Lower lobe of right lung (tissue), 2 donors: ENCODE data around the gene ADAMTSL1. TPM values are rescaled to one million over a fixed set of nuclear protein-coding genes. Genes with fewer than 3 reads are reported as not detected.

Source experiments
- ATAC-seq, 2 donors: fragments of 200-7000 bp; cut with Tn5 transposase; one replicate each; pipeline ENCODE4 v1.9.1; 2020 to 2022; ENCODE audit warnings: mild to moderate bottlenecking in 2 of 2, moderate library complexity in 2 of 2
- DNase-seq: peaks from one replicate; pipeline ENCODE4 v3.0.0-alpha.2; 2020
- H3K27ac ChIP-seq: fragments of 200-600 bp; one replicate; pipeline ENCODE4 v1.8.0; 2022
- H3K27me3 ChIP-seq: fragments of 200-600 bp; one replicate; pipeline ENCODE4 v1.8.0; 2022; ENCODE audit warnings: low read depth
- H3K36me3 ChIP-seq: fragments of 200-600 bp; one replicate; pipeline ENCODE4 v1.8.0; 2022; ENCODE audit warnings: mild to moderate bottlenecking
- H3K4me1 ChIP-seq: fragments of 200-600 bp; one replicate; pipeline ENCODE4 v1.8.0; 2022
- H3K4me3 ChIP-seq: fragments of 200-600 bp; one replicate; pipeline ENCODE4 v1.8.0; 2022; ENCODE audit warnings: mild to moderate bottlenecking
- H3K9me3 ChIP-seq: fragments of 200-600 bp; one replicate; pipeline ENCODE4 v1.8.0; 2022
- intact Hi-C: fragments of 100-400 bp; cut with DNase I; formaldehyde crosslinking; loops from one replicate; pipeline ENCODE4 v1.11.0; 2022
- total RNA-seq: library from RNA; stranded (reverse); fragmentation: NEBNext Ultra II Directional; extraction: Animal tissue kit (Norgen Biotek cat#: 25700); gene quantifications from one replicate; pipeline ENCODE4 v1.2.1, GENCODE V29; 2021
- TF ChIP-seq, protein P1 (sequence below): fragments of 200-600 bp; IDR thresholded peaks from one replicate; pipeline ENCODE4 v1.8.0; 2022; ENCODE audit warnings: antibody characterized with exemption, mild to moderate bottlenecking
- donor health status: DM: no; HTN: yes; CAD: no; lungs with severe emphysema.

Gene ADAMTSL1
- total RNA-seq, 1 donor from 2014 or later: 3.7 TPM

DNA sequence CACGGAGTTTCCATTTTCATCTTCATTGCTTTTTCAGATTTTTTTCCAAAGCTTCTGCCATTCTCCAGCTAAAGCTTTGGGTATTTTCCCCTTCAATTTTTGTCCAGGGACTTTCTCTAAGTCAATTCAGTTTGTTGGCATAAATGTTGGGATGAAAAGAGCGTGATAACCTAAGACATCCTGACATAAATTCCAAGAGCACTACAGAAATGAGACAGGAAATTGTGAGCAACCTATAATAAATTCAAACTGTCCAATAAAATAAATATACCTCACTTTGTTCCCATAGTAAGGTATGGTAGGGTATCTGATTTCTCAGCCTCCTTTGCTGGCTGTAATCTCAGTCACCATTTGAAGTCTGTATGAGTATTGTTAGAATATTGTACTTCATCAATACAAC is 8.4 kb downstream of the ADAMTSL1 start:
- ATAC-seq (no peak), DNase-seq (no peak)
- H3K27me3 ChIP-seq: no peaks in the 10 kb centered on the region
- no peak overlapping the region for H3K27ac ChIP-seq
- H3K4me1 ChIP-seq: no peaks in the 10 kb centered on the region
- no peaks in the 10 kb centered on the region for H3K9me3 ChIP-seq
- H3K4me3 ChIP-seq: no peak overlapping the region
- no peaks in the 10 kb centered on the region for H3K36me3 ChIP-seq
- intact Hi-C loops: no loop called here
- TF ChIP-seq, protein P1, sequence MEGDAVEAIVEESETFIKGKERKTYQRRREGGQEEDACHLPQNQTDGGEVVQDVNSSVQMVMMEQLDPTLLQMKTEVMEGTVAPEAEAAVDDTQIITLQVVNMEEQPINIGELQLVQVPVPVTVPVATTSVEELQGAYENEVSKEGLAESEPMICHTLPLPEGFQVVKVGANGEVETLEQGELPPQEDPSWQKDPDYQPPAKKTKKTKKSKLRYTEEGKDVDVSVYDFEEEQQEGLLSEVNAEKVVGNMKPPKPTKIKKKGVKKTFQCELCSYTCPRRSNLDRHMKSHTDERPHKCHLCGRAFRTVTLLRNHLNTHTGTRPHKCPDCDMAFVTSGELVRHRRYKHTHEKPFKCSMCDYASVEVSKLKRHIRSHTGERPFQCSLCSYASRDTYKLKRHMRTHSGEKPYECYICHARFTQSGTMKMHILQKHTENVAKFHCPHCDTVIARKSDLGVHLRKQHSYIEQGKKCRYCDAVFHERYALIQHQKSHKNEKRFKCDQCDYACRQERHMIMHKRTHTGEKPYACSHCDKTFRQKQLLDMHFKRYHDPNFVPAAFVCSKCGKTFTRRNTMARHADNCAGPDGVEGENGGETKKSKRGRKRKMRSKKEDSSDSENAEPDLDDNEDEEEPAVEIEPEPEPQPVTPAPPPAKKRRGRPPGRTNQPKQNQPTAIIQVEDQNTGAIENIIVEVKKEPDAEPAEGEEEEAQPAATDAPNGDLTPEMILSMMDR: no peak

DNA sequence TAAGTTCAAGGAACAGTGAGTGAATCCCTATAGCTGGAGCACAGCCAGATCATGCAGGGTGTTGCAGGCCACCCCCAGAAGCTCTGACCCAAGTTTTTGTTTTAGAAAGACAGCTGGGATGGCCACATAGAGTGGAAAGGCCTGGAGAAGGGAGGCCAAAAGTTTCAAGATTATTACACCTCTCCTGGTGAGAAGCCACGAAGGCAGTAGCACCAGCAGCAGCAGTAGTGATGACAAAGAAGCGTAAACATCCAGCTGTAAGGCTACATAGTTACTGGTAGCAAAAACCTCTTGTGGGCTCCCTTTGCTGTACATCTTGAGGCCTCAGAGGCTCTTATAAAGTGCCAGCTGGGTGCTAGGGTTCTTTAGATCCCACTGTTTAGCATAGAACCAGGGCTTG is 11.8 kb downstream of the ADAMTSL1 start:
- H3K27me3 ChIP-seq: no peaks in the 10 kb centered on the region

DNA sequence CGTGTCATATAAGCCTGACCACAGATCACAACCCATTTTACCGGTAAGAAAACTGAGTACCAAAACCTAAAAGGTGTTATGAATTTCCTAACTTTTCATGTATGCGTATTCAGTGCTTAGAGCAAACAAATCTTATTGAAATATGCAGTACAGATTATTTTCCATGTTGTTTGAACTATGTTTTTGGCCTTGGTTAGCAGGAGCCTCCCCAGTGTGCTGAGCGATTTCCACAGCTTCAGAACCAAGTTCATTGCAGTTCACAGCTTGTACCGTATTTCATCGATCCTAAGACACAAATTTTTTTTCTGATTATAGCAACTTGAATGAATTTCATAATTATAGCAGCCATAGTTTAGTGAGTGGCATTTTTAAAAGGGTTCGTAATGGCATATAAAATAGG is 13.7 kb downstream of the ADAMTSL1 start:
- ATAC-seq: no peak
- intact Hi-C loops: no loop called here
- no peak for DNase-seq
- Histone ChIP-seq H3K36me3 (no peaks in the 10 kb centered on the region), H3K27ac (no peak overlapping the region), H3K4me1 (no peaks in the 10 kb centered on the region), H3K4me3 (no peak overlapping the region), H3K9me3 (no peaks in the 10 kb centered on the region), H3K27me3 (no peaks in the 10 kb centered on the region)
- TF ChIP-seq, protein P1: no peak

More for the DNA sequence above, 11.8 kb downstream of the ADAMTSL1 start:
- TF ChIP-seq, protein P1: no peak
- Histone ChIP-seq H3K4me3 (no peak overlapping the region), H3K9me3 (no peaks in the 10 kb centered on the region), H3K27ac (no peak overlapping the region), H3K4me1 (no peaks in the 10 kb centered on the region), H3K36me3 (no peaks in the 10 kb centered on the region)
- DNase-seq (no peak), ATAC-seq (no peak)
- intact Hi-C loops: no loop called here

DNA sequence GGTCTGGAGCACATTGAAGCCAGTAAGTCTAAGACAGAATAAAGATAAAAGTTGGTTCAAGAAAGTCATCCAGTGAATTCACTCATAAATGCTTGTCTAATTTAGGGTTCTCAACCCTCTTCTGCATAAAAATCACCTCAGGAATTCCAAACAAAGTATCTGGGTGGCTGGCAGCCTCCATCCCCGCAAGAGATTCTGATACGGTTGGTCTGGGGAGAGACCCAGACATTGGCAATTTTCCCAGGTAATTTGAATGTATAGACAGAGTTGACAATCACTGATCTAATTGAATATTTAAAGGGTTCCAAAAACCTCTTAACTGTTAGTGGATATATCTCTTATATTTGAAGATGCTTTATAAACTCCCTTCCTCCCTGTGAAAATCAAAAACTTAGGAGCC is 14.9 kb downstream of the ADAMTSL1 start:
- H3K4me1 ChIP-seq: no peaks in the 10 kb centered on the region
- DNase-seq (no peak), ATAC-seq (no peak)
- intact Hi-C loops: no loop called here
- TF ChIP-seq, protein P1: no peak
- H3K9me3 ChIP-seq: no peaks in the 10 kb centered on the region
- no peak overlapping the region for H3K4me3 ChIP-seq
- no peak overlapping the region for H3K27ac ChIP-seq
- no peaks in the 10 kb centered on the region for H3K36me3 ChIP-seq
- no peaks in the 10 kb centered on the region for H3K27me3 ChIP-seq

DNA sequence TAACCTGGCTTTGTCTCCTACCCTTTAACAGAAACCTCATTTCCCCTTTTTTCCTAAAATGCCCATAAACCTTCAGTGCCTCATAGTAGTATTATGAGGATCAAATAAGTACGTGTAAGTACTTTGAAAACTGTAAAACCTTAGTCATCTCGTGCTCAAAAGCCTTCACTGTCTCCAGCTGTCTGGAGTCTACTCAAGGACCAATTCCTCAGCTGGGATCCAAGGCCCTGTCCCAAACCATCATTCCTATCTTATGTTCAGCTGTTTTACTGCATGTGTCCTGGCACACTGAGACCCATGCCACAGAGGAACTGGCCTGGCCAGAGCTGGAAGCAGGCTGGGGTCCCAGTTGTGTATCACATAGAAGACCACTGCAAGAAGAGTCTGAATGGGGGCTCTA is 15.9 kb downstream of the ADAMTSL1 start:
- no peaks in the 10 kb centered on the region for H3K27me3 ChIP-seq
- DNase-seq (no peak), ATAC-seq (no peak)
- no peaks in the 10 kb centered on the region for H3K4me1 ChIP-seq
- H3K27ac ChIP-seq: no peak overlapping the region
- no peaks in the 10 kb centered on the region for H3K9me3 ChIP-seq
- TF ChIP-seq, protein P1: no peak
- H3K4me3 ChIP-seq: no peak overlapping the region
- intact Hi-C loops: no loop called here
- H3K36me3 ChIP-seq: no peaks in the 10 kb centered on the region
